Peyer's patch (tissue), 4 donors: ENCODE results near the gene TMEM190. TPM values are rescaled to one million over a fixed set of nuclear protein-coding genes. Genes with fewer than 3 reads are reported as not detected.

Experiments
- DNase-seq, 3 donors: peaks; one replicate each; pipeline ENCODE4 v3.0.0-alpha.2; 2017 to 2019
- H3K27ac ChIP-seq, 4 donors: fragments of 200-600 bp; sonication (generic); one replicate each; pipeline ENCODE4 v1.5.1; 2016 to 2019
- H3K27me3 ChIP-seq, 2 donors: fragments of 200-600 bp; sonication (generic); one replicate each; pipeline ENCODE4 v1.5.1; 2019
- H3K36me3 ChIP-seq, 3 donors: fragments of 200-600 bp; sonication (generic); one replicate each; pipeline ENCODE4 v1.5.1; 2016 to 2019
- H3K4me1 ChIP-seq, 4 donors: fragments of 200-600 bp; sonication (generic); one replicate each; pipeline ENCODE4 v1.5.1; 2016 to 2019
- H3K4me3 ChIP-seq, 4 donors: fragments of 200-600 bp; sonication (generic); 1 replicate in 3 of 4; 2 replicates in 1 of 4; pipeline ENCODE4 v1.5.1; 2016 to 2019; ENCODE audit warnings: mild to moderate bottlenecking in 1 of 4
- H3K9me3 ChIP-seq, 4 donors: fragments of 200-600 bp; sonication (generic); one replicate each; pipeline ENCODE4 v1.5.1; 2016 to 2019; ENCODE audit warnings: mild to moderate bottlenecking in 1 of 4
- POLR2A ChIP-seq, 2 donors: fragments of 450-650 bp; IDR thresholded peaks; one replicate each; pipeline ENCODE4 v1.5.1; 2017; ENCODE audit warnings: antibody characterized with exemption in 2 of 2, mild to moderate bottlenecking in 2 of 2, moderate library complexity in 2 of 2
- total RNA-seq, 4 donors: library from RNA; depleted of rRNA; stranded (reverse); fragments of >200 nt; gene quantifications; one replicate each; pipeline ENCODE4 v1.1.0, GENCODE V29; 2016
- TF ChIP-seq, protein P1 (sequence below), 6 experiments: fragments of 450-650 bp in 4 of 6; fragments of 200-600 bp in 2 of 6; sonication (generic) in 1 of 6; IDR thresholded peaks; one replicate each; pipeline ENCODE4 v1.5.1; 2017 to 2019; ENCODE audit warnings: antibody characterized with exemption in 6 of 6, mild to moderate bottlenecking in 3 of 6, moderate library complexity in 1 of 6

The TMEM190 gene
- total RNA-seq, 4 donors from 2014 or later, result not detected

DNA sequence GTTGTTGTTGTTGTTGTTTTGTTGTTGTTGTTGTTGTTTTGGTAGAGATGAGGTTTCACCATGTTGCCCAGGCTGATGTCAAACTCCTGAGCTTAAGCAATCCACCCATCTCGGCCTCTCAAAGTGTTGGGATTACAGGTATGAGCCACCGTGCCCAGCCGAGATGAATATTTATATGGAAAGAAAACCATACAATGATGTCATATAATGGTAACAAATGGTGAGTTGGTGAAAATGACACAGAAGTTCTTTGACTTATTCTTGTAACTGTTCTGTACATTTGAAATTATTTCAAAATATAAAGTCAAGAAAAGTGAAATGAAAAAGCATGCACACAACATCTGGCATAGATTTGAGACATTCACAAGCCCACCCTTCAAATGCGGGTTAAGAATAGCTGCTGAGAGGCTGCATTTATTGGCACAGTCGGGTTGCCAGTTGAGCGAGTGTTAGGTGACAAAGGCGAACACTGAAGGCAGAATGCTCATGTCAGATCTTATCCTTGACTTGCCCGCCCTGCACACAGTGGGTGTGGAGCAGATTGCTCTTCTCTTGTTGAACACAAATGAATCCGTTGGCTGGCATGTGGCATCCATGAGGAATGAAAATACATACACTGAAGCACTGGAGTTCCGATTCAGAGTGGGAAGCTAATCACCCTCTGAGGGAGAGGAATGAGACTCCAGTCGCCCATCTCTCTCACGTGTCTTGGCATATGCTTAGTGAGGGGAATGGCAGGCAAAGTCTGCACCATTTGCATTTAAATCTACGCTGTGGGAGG is 46.8 kb downstream of the TMEM190 start:
- Histone ChIP-seq H3K27me3 (no peaks in the 10 kb centered on the region), H3K4me1 (no peaks in the 10 kb centered on the region), H3K36me3 (no peaks in the 10 kb centered on the region), H3K4me3 (no peak overlapping the region), H3K27ac (no peak overlapping the region), H3K9me3 (no peaks in the 10 kb centered on the region)
- no peak for TF ChIP-seq POLR2A (IDR thresholded peaks at IDR 0.05)
- DNase-seq, result no peak

DNA sequence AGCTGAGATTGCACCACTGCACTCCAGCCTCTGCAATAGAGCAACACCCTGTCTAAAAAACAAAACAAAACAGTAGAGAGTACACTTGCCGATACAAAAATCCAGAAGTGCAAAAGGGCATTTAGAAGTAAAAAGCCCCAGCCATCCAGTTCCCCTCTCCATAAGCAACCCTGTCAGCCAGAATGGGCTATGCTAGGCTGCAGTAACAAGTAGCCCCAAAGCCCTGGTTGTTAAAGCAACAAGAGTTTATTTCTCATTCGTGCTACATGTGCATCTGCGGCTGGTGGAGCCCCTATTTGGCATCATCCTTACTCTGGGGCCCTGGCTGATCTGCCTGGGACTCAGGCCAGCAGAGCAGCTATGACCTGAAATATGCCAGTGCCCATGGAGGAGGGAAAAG is 47.9 kb downstream of the TMEM190 start:
- DNase-seq, result no peak
- Histone ChIP-seq H3K36me3 (no peaks in the 10 kb centered on the region), H3K27me3 (no peaks in the 10 kb centered on the region), H3K4me1 (no peaks in the 10 kb centered on the region), H3K4me3 (no peak overlapping the region), H3K27ac (no peak overlapping the region), H3K9me3 (no peaks in the 10 kb centered on the region)
- TF ChIP-seq, protein P1, sequence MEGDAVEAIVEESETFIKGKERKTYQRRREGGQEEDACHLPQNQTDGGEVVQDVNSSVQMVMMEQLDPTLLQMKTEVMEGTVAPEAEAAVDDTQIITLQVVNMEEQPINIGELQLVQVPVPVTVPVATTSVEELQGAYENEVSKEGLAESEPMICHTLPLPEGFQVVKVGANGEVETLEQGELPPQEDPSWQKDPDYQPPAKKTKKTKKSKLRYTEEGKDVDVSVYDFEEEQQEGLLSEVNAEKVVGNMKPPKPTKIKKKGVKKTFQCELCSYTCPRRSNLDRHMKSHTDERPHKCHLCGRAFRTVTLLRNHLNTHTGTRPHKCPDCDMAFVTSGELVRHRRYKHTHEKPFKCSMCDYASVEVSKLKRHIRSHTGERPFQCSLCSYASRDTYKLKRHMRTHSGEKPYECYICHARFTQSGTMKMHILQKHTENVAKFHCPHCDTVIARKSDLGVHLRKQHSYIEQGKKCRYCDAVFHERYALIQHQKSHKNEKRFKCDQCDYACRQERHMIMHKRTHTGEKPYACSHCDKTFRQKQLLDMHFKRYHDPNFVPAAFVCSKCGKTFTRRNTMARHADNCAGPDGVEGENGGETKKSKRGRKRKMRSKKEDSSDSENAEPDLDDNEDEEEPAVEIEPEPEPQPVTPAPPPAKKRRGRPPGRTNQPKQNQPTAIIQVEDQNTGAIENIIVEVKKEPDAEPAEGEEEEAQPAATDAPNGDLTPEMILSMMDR (IDR thresholded peaks at IDR 0.05), result no peak
- TF ChIP-seq POLR2A (IDR thresholded peaks at IDR 0.05), result no peak

DNA sequence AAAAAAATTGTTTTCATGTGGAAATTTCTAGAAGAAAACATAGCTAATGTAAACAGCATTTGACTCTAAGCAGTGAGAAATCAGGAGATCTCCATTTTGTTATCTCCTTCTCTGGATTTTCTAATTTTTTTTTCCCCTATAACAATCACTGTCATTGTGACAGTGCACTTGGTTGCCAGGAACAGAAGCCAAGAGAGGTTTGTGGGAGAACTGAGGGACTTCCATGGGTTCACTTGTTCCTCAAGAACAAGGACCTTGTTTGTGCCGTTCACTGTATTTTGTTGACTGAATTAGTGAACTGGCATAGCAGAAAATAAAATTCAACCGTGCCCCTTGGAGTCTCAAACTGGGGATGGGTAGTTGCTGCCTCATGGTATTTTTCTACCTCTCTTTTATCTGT is 49.4 kb downstream of the TMEM190 start:
- H3K4me3 ChIP-seq, result no peak overlapping the region
- TF ChIP-seq, protein P1 (IDR thresholded peaks at IDR 0.05), result no peak
- no peak for TF ChIP-seq POLR2A (IDR thresholded peaks at IDR 0.05)

More for the DNA sequence above, 49.4 kb downstream of the TMEM190 start:
- DNase-seq, result no peak
- no peaks in the 10 kb centered on the region for H3K4me1 ChIP-seq
- no peaks in the 10 kb centered on the region for H3K27me3 ChIP-seq
- H3K9me3 ChIP-seq, result no peaks in the 10 kb centered on the region
- H3K27ac ChIP-seq, result no peak overlapping the region
- H3K36me3 ChIP-seq, result no peaks in the 10 kb centered on the region

Other genes starting within 250 kb of the TMEM190 start
- gene TNNT1, start 227.6 kb upstream of the TMEM190 start, total RNA-seq, result not detected
- not detected for gene TNNI3, start 219.1 kb upstream of the TMEM190 start, total RNA-seq
- under 1 TPM in 1 of 4 donors, not detected in 3; 0.40 TPM for gene DNAAF3, start 210.2 kb upstream of the TMEM190 start, total RNA-seq
- under 1 TPM in 2 of 4 donors, not detected in 2; 0.70 to 0.94 TPM for gene SYT5, start 196.5 kb upstream of the TMEM190 start, total RNA-seq
- gene PTPRH, start 167.3 kb upstream of the TMEM190 start, total RNA-seq, result 100 to 1,000 TPM in 3 of 4 donors, 10 to 100 TPM in 1; 26.4 to 261 (median 246) TPM
- 10 to 100 TPM in 3 of 4 donors, 1 to 10 TPM in 1; 9.1 to 39.8 (median 15.1) TPM for gene TMEM86B, start 148.1 kb upstream of the TMEM190 start, total RNA-seq
- gene PPP6R1, start 117.8 kb upstream of the TMEM190 start, total RNA-seq, result 100 to 1,000 TPM in 2 of 4 donors, 10 to 100 TPM in 2; 71.2 to 123 (median 94.8) TPM
- gene HSPBP1, start 96.7 kb upstream of the TMEM190 start, total RNA-seq, result 10 to 100 TPM; 14.4 to 38.0 (median 25.6) TPM
- 1 to 10 TPM in 3 of 4 donors, under 1 TPM in 1; 0.35 to 6.6 (median 3.0) TPM for gene BRSK1, start 92.8 kb upstream of the TMEM190 start, total RNA-seq
- gene TMEM150B, start 51.5 kb upstream of the TMEM190 start, total RNA-seq, result 100 to 1,000 TPM in 3 of 4 donors, 10 to 100 TPM in 1; 26.4 to 235 (median 199) TPM
- gene KMT5C, start 37.0 kb upstream of the TMEM190 start, total RNA-seq, result 10 to 100 TPM; 14.4 to 45.6 (median 43.9) TPM
- gene COX6B2, start 22.1 kb upstream of the TMEM190 start, total RNA-seq, result not detected
- gene GARIN5B, start 13.6 kb upstream of the TMEM190 start, total RNA-seq, result not detected
- gene IL11, start 6.4 kb upstream of the TMEM190 start, total RNA-seq, result not detected
- gene TMEM238, start 7.5 kb downstream of the TMEM190 start, total RNA-seq, result 10 to 100 TPM; 19.8 to 75.8 (median 61.6) TPM
- gene RPL28, start 9.1 kb downstream of the TMEM190 start, total RNA-seq, result 100 to 1,000 TPM; 116 to 394 (median 283) TPM
- gene UBE2S, start 31.0 kb downstream of the TMEM190 start, total RNA-seq, result 1 to 10 TPM; 5.2 to 9.1 (median 7.6) TPM
- not detected for gene SHISA7, start 66.5 kb downstream of the TMEM190 start, total RNA-seq
- 100 to 1,000 TPM in 1 of 4 donors, 10 to 100 TPM in 3; 28.1 to 102 (median 60.0) TPM for gene ISOC2, start 84.8 kb downstream of the TMEM190 start, total RNA-seq
- not detected for gene C19orf85, start 87.9 kb downstream of the TMEM190 start, total RNA-seq
- gene ZNF628, start 99.8 kb downstream of the TMEM190 start, total RNA-seq, result 10 to 100 TPM; 10.1 to 47.0 (median 15.5) TPM
- gene NAT14, start 108.4 kb downstream of the TMEM190 start, total RNA-seq, result 1 to 10 TPM; 1.4 to 7.4 (median 3.0) TPM
- gene SSC5D, start 111.6 kb downstream of the TMEM190 start, total RNA-seq, result 10 to 100 TPM in 1 of 4 donors, 1 to 10 TPM in 3; 2.8 to 10.3 (median 5.0) TPM
- gene SBK2, start 160.3 kb downstream of the TMEM190 start, total RNA-seq, result not detected
- gene SBK3, start 168.7 kb downstream of the TMEM190 start, total RNA-seq, result 1 to 10 TPM in 1 of 4 donors, not detected in 3; 1.0 TPM
- 1 to 10 TPM in 3 of 4 donors, not detected in 1; 1.7 to 6.1 (median 3.1) TPM for gene ZNF579, start 204.0 kb downstream of the TMEM190 start, total RNA-seq
- 10 to 100 TPM in 3 of 4 donors, 1 to 10 TPM in 1; 6.0 to 14.9 (median 12.0) TPM for gene FIZ1, start 222.7 kb downstream of the TMEM190 start, total RNA-seq
- 10 to 100 TPM; 30.3 to 45.2 (median 44.4) TPM for gene ZNF524, start 223.5 kb downstream of the TMEM190 start, total RNA-seq
- 10 to 100 TPM in 3 of 4 donors, 1 to 10 TPM in 1; 8.6 to 18.9 (median 14.3) TPM for gene ZNF865, start 228.8 kb downstream of the TMEM190 start, total RNA-seq
- gene ZNF784, start 247.7 kb downstream of the TMEM190 start, total RNA-seq, result 10 to 100 TPM in 3 of 4 donors, 1 to 10 TPM in 1; 6.0 to 18.3 (median 12.3) TPM